ENCODE data around the gene PHYH.
"Not testable (repeated sequence)": the region's sequence is repeated elsewhere in the genome, so short reads cannot be mapped to it uniquely, and the experiment has no call there.

PHYH gene

GRCh38 chr10:13321576-13321975, 21.7 kb upstream of the PHYH start:
- DNase-seq (ENCODE audit: low read depth) = no peak

GRCh38 chr10:13319166-13319565, 19.3 kb upstream of the PHYH start:
- no peak for DNase-seq (ENCODE audit: low read depth)

- no peak for DNase-seq (ENCODE audit: low read depth)
These were observed 17.6 kb upstream of the PHYH start for GRCh38 chr10:13317474-13317873.

- DNase-seq (ENCODE audit: low read depth) = no peak
These were observed 16.9 kb upstream of the PHYH start for GRCh38 chr10:13316635-13317311.

GRCh38 chr10:13315361-13315760, 15.5 kb upstream of the PHYH start:
- no peak for DNase-seq (ENCODE audit: low read depth)

- no peak for DNase-seq (ENCODE audit: low read depth)
These were observed 11.3 kb upstream of the PHYH start for GRCh38 chr10:13311177-13311575.

- no peak for DNase-seq (ENCODE audit: low read depth)
These were observed 10.8 kb upstream of the PHYH start for GRCh38 chr10:13310518-13311176.

GRCh38 chr10:13309792-13310191, 9.9 kb upstream of the PHYH start:
- DNase-seq (ENCODE audit: low read depth) = no peak

- no peak for DNase-seq (ENCODE audit: low read depth)
These were observed 8.2 kb upstream of the PHYH start for GRCh38 chr10:13308096-13308495.

GRCh38 chr10:13306103-13306502, 6.2 kb upstream of the PHYH start:
- no peak for DNase-seq (ENCODE audit: low read depth)

- DNase-seq (ENCODE audit: low read depth) = no peak
These were observed 3.1 kb upstream of the PHYH start for GRCh38 chr10:13302821-13303555.

GRCh38 chr10:13298748-13299436, 972 bp downstream of the PHYH start:
- no peak for DNase-seq (ENCODE audit: low read depth)

- DNase-seq (ENCODE audit: low read depth) = no peak
These were observed 3.4 kb downstream of the PHYH start for GRCh38 chr10:13296476-13296875.

- no peak for DNase-seq (ENCODE audit: low read depth)
These were observed 5.1 kb downstream of the PHYH start for GRCh38 chr10:13294784-13295183.

GRCh38 chr10:13291821-13292773, 7.8 kb downstream of the PHYH start:
- DNase-seq (ENCODE audit: low read depth) = no peak

GRCh38 chr10:13291061-13291460, 8.8 kb downstream of the PHYH start:
- DNase-seq (ENCODE audit: low read depth) = no peak

- DNase-seq (ENCODE audit: low read depth) = no peak
These were observed 15.8 kb downstream of the PHYH start for GRCh38 chr10:13284050-13284449.

GRCh38 chr10:13282348-13282747, 17.5 kb downstream of the PHYH start:
- DNase-seq (ENCODE audit: low read depth) = not testable (repeated sequence)

GRCh38 chr10:13276749-13277365, 23.0 kb downstream of the PHYH start:
- DNase-seq (ENCODE audit: low read depth) = no peak

GRCh38 chr10:13276146-13276545, 23.7 kb downstream of the PHYH start:
- not testable (repeated sequence) for DNase-seq (ENCODE audit: low read depth)

- no peak for DNase-seq (ENCODE audit: low read depth)
These were observed 27.7 kb downstream of the PHYH start for GRCh38 chr10:13272164-13272571.
